Measurements from ENCODE around the gene GSE1. TPM values are rescaled to one million over a fixed set of nuclear protein-coding genes. Genes with fewer than 3 reads are reported as not detected.

Gene GSE1
- total and polyA plus RNA-seq, 2 donors from 2014 or later: 9.5 to 92.8 TPM

DNA sequence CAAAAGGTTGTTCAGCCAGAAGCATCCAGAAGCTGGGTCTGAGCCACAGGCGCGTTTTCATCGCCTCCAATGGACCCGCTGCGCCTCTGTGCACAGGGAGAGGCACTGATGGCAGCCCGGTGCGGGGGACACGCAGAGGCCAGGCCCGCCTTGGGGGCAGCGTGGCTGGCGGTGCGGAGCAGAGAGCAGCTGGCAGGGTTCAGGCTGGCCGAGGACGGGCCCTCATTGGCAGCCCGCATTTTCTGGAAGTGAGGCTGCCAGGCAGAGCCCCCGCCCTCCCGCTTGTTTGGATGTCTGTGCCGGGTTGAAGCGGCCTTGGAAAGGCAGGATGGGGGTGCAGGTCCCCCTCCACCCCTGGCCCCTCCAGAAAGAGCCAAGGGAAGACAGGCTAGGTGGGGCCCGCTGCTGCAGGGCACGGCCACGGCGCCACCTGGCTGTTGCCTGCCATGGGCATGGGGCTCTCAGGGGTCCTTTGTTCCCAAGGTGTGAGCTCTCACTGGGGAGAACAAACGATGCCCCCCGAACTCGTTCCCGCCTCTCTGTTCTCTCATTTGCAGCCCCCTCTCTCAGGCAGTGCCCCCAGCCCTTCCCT, 18.8 kb downstream of the GSE1 start:
- peaks cover 0 to 22% (median 5%) of the 10 kb centered on the region in 3 donors for H3K4me1 ChIP-seq (ENCODE audit: control insufficient read depth in 2 of 3, insufficient read depth in 2 of 3, low read depth in 1 of 3, low read length in 3 of 3)
- TF ChIP-seq, protein P1, sequence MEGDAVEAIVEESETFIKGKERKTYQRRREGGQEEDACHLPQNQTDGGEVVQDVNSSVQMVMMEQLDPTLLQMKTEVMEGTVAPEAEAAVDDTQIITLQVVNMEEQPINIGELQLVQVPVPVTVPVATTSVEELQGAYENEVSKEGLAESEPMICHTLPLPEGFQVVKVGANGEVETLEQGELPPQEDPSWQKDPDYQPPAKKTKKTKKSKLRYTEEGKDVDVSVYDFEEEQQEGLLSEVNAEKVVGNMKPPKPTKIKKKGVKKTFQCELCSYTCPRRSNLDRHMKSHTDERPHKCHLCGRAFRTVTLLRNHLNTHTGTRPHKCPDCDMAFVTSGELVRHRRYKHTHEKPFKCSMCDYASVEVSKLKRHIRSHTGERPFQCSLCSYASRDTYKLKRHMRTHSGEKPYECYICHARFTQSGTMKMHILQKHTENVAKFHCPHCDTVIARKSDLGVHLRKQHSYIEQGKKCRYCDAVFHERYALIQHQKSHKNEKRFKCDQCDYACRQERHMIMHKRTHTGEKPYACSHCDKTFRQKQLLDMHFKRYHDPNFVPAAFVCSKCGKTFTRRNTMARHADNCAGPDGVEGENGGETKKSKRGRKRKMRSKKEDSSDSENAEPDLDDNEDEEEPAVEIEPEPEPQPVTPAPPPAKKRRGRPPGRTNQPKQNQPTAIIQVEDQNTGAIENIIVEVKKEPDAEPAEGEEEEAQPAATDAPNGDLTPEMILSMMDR (IDR thresholded peaks at IDR 0.05; ENCODE audit: borderline replicate concordance, extremely low read depth, insufficient read depth): no peak
- H3K9me3 ChIP-seq (ENCODE audit: control insufficient read depth in 2 of 3, insufficient read depth in 1 of 3, low read length in 3 of 3): peaks cover 0 to 7% (median 0%) of the 10 kb centered on the region in 3 donors
- H3K9ac ChIP-seq (ENCODE audit: low read length in 3 of 3): no peak overlapping the region
- no peak for FAIRE-seq
- no peak overlapping the region for H3K4me3 ChIP-seq (ENCODE audit: low read length in 3 of 3)
- H3K27me3 ChIP-seq (ENCODE audit: control insufficient read depth, insufficient read depth, low read length): no peaks in the 10 kb centered on the region
- H3K36me3 ChIP-seq (ENCODE audit: control insufficient read depth in 2 of 3, insufficient read depth in 3 of 3, low read length in 3 of 3): no peaks in the 10 kb centered on the region
- DNase-seq: peak in 1 of 5 donors; percentile 54
- no peak overlapping the region for H3K27ac ChIP-seq (ENCODE audit: low read depth in 2 of 2, low read length in 2 of 2)
- intact Hi-C loops (cut with DNase I): no loop called here

- Histone ChIP-seq H3K27me3 (ENCODE audit: control insufficient read depth, insufficient read depth, low read length) (no peaks in the 10 kb centered on the region), H3K9ac (ENCODE audit: low read length in 3 of 3) (no peak overlapping the region), H3K4me3 (ENCODE audit: low read length in 3 of 3) (no peak overlapping the region), H3K4me1 (ENCODE audit: control insufficient read depth in 2 of 3, insufficient read depth in 2 of 3, low read depth in 1 of 3, low read length in 3 of 3) (peaks cover 0 to 15% (median 0%) of the 10 kb centered on the region in 3 donors), H3K9me3 (ENCODE audit: control insufficient read depth in 2 of 3, insufficient read depth in 1 of 3, low read length in 3 of 3) (peaks cover 0 to 7% (median 0%) of the 10 kb centered on the region in 3 donors), H3K27ac (ENCODE audit: low read depth in 2 of 2, low read length in 2 of 2) (no peak overlapping the region), H3K36me3 (ENCODE audit: control insufficient read depth in 2 of 3, insufficient read depth in 3 of 3, low read length in 3 of 3) (no peaks in the 10 kb centered on the region)
- FAIRE-seq (no peak), DNase-seq (no peak)
- TF ChIP-seq, protein P1 (IDR thresholded peaks at IDR 0.05; ENCODE audit: borderline replicate concordance, extremely low read depth, insufficient read depth): no peak
- intact Hi-C loops (cut with DNase I): no loop called here
Observed at GRCh38 chr16:85632709-85633437, 19.8 kb downstream of the GSE1 start.

GRCh38 chr16:85633438-85633743, 20.3 kb downstream of the GSE1 start:
- H3K4me1 ChIP-seq (ENCODE audit: control insufficient read depth in 2 of 3, insufficient read depth in 2 of 3, low read depth in 1 of 3, low read length in 3 of 3): peaks cover 0 to 16% (median 0%) of the 10 kb centered on the region in 3 donors
- TF ChIP-seq, protein P1 (IDR thresholded peaks at IDR 0.05; ENCODE audit: borderline replicate concordance, extremely low read depth, insufficient read depth): no peak
- H3K9me3 ChIP-seq (ENCODE audit: control insufficient read depth in 2 of 3, insufficient read depth in 1 of 3, low read length in 3 of 3): peaks cover 0 to 7% (median 0%) of the 10 kb centered on the region in 3 donors
- intact Hi-C loops (cut with DNase I): no loop called here
- no peak overlapping the region for H3K4me3 ChIP-seq (ENCODE audit: low read length in 3 of 3)
- H3K27ac ChIP-seq (ENCODE audit: low read depth in 2 of 2, low read length in 2 of 2): no peak overlapping the region
- no peak for DNase-seq
- no peaks in the 10 kb centered on the region for H3K27me3 ChIP-seq (ENCODE audit: control insufficient read depth, insufficient read depth, low read length)
- FAIRE-seq: no peak
- H3K36me3 ChIP-seq (ENCODE audit: control insufficient read depth in 2 of 3, insufficient read depth in 3 of 3, low read length in 3 of 3): no peaks in the 10 kb centered on the region
- H3K9ac ChIP-seq (ENCODE audit: low read length in 3 of 3): no peak overlapping the region

All from kidney (tissue), 14 donors.